NCI-H1048 (cell line): ENCODE measurements around the gene MTX1.
A peak's percentile ranks its signal among the peaks of the same experiment; 100 is the strongest.
"Not testable (repeated sequence)": the region's sequence is repeated elsewhere in the genome, so short reads cannot be mapped to it uniquely, and the experiment has no call there.

Experiments
- DNase-seq: peaks from one replicate; lab custom pipeline; 2025; lab: John Stamatoyannopoulos, UW

The MTX1 gene

GRCh38 chr1:155208541-155209311 is at the start of gene MTX1:
MTX1 (plus strand) TSS chr1:155208695; CDS start chr1:155208805, 110 bp downstream.
- DNase-seq = peak; percentile 28

GRCh38 chr1:155158991-155159390 is 49.5 kb upstream of the MTX1 start:
- DNase-seq = no peak

- no peak for DNase-seq
These were observed 48.4 kb upstream of the MTX1 start for GRCh38 chr1:155160128-155160527.

GRCh38 chr1:155162631-155163030 is 45.9 kb upstream of the MTX1 start:
- DNase-seq = not testable (repeated sequence)

- DNase-seq = not testable (repeated sequence)
These were observed 44.7 kb upstream of the MTX1 start for GRCh38 chr1:155163785-155164184.

GRCh38 chr1:155164625-155165024 is 43.9 kb upstream of the MTX1 start:
- not testable (repeated sequence) for DNase-seq

- no peak for DNase-seq
These were observed 42.4 kb upstream of the MTX1 start for GRCh38 chr1:155166051-155166470.

- no peak for DNase-seq
These were observed 41.9 kb upstream of the MTX1 start for GRCh38 chr1:155166471-155167165.

- peak; percentile 85 for DNase-seq
These were observed 41.1 kb upstream of the MTX1 start for GRCh38 chr1:155167166-155168104.

- DNase-seq = not testable (repeated sequence)
These were observed 40.4 kb upstream of the MTX1 start for GRCh38 chr1:155168105-155168445.

GRCh38 chr1:155168456-155169210 is 39.9 kb upstream of the MTX1 start:
- DNase-seq = no peak

GRCh38 chr1:155169541-155169940 is 39.0 kb upstream of the MTX1 start:
- no peak for DNase-seq

GRCh38 chr1:155170101-155170785 is 38.3 kb upstream of the MTX1 start:
- DNase-seq = no peak

GRCh38 chr1:155170806-155171205 is 37.7 kb upstream of the MTX1 start:
- DNase-seq = no peak

- DNase-seq = no peak
These were observed 36.4 kb upstream of the MTX1 start for GRCh38 chr1:155171836-155172731.

- peak; percentile 98 for DNase-seq
These were observed 35.6 kb upstream of the MTX1 start, which contains the start of gene KRTCAP2 for GRCh38 chr1:155172732-155173477. KRTCAP2 (minus strand) TSS chr1:155173304; CDS start chr1:155173224, 80 bp downstream.

GRCh38 chr1:155173478-155174323 is 34.8 kb upstream of the MTX1 start, which contains the start of gene TRIM46:
TRIM46 (plus strand) TSS chr1:155173849; CDS start chr1:155173967, 118 bp downstream.
- DNase-seq = no peak
